A549 (cell line): ENCODE data around the gene ATP6V0C. TPM values are rescaled to one million over a fixed set of nuclear protein-coding genes. Genes with fewer than 3 reads are reported as not detected.

Experiments used
- ATAC-seq, 2 experiments: fragments of 200-7000 bp in 1 of 2; fragments of >200 bp in 1 of 2; cut with Nextera tagmentation in 1 of 2; cut with Tn5 transposase in 1 of 2; 3 replicates each; pipeline versions ENCODE4 v1.8.0 to v1.9.1; 2018 to 2020; ENCODE audit warnings: mild to moderate bottlenecking in 1 of 2, moderate library complexity in 1 of 2
- CTCF ChIA-PET: fragments of 300-600 bp; sonication (Branson Sonifier 250); formaldehyde crosslinking; extraction: SDS; loops from one replicate; lab custom pipeline; 2021; ENCODE audit warnings: antibody characterized with exemption, inconsistent platforms; lab: Yijun Ruan, JAX
- POLR2A ChIA-PET: fragments of 350-600 bp; formaldehyde crosslinking; extraction: SDS; loops from one replicate; lab custom pipeline; 2021; ENCODE audit warnings: antibody characterized with exemption, inconsistent platforms; lab: Yijun Ruan, JAX
- DNase-seq, 2 experiments: peaks; one replicate each; pipeline versions ENCODE4 v3.0.0 to v3.0.0-alpha.2; 2011 to 2016; ENCODE audit warnings: low read depth in 1 of 2, low spot score in 1 of 2
- FAIRE-seq: peaks from 2 replicates; lab custom pipeline; 2011; peaks lifted over from hg19 to GRCh38; lab: Jason Lieb, UNC
- H3K27ac ChIP-seq, 2 experiments: fragments of >200 bp; sonication (Bioruptor Twin); formaldehyde crosslinking; 3 replicates each; pipeline ENCODE4 v1.5.1; 2016 to 2017
- H3K4me1 ChIP-seq: fragments of >200 bp; sonication (Bioruptor Twin); formaldehyde crosslinking; 3 replicates; pipeline ENCODE4 v1.6.1; 2016
- H3K4me2 ChIP-seq: fragments of >200 bp; sonication (Bioruptor Twin); formaldehyde crosslinking; 3 replicates; pipeline ENCODE4 v1.6.1; 2016
- H3K4me3 ChIP-seq: fragments of >200 bp; sonication (Bioruptor Twin); formaldehyde crosslinking; 3 replicates; pipeline ENCODE4 v1.5.1; 2016
- H3K9me3 ChIP-seq: fragments of >200 bp; sonication (Bioruptor Twin); formaldehyde crosslinking; 3 replicates; pipeline ENCODE4 v1.6.1; 2016
- CBX2 ChIP-seq: fragments of 200-600 bp; sonication (generic); IDR thresholded peaks from 2 replicates; pipeline ENCODE4 v1.6.1; 2016; ENCODE audit warnings: low read depth, mild to moderate bottlenecking, borderline replicate concordance
- EHMT2 ChIP-seq: fragments of 200-600 bp; sonication (generic); IDR thresholded peaks from 2 replicates; pipeline ENCODE4 v1.6.1; 2016; ENCODE audit warnings: antibody characterized with exemption, low read depth, mild to moderate bottlenecking, moderate library complexity
- FOSL2 ChIP-seq, 2 experiments: fragments of 450-650 bp in 1 of 2; fragments of >200 bp in 1 of 2; sonication (Bioruptor Twin) in 1 of 2; formaldehyde crosslinking; IDR thresholded peaks; 2 replicates each; pipeline versions ENCODE4 v1.5.0 to v1.6.1; 2016 to 2020; ENCODE audit warnings: mild to moderate bottlenecking in 1 of 2, moderate library complexity in 1 of 2
- GATA3 ChIP-seq: IDR thresholded peaks from 2 replicates; pipeline ENCODE4 v1.6.1; 2012; ENCODE audit warnings: borderline replicate concordance
- HOXB5 ChIP-seq: fragments of 250-450 bp; sonication (Bioruptor Pico); IDR thresholded peaks from 2 replicates; pipeline ENCODE4 v1.5.0; 2020; ENCODE audit warnings: mild to moderate bottlenecking, moderate library complexity
- KDM1A ChIP-seq: fragments of 200-600 bp; sonication (generic); IDR thresholded peaks from 2 replicates; pipeline ENCODE4 v1.6.1; 2016; ENCODE audit warnings: low read depth, mild to moderate bottlenecking
- MYC ChIP-seq: IDR thresholded peaks from 2 replicates; pipeline ENCODE4 v1.6.1; 2012; ENCODE audit warnings: mild to moderate bottlenecking, inconsistent platforms, low read length, improper control_type of control experiment, borderline replicate concordance
- POLR2A ChIP-seq: IDR thresholded peaks from 2 replicates; pipeline ENCODE4 v1.6.1; 2012; ENCODE audit warnings: mild to moderate bottlenecking, low read length
- RAD21 ChIP-seq, 2 experiments: fragments of >200 bp in 1 of 2; sonication (Bioruptor Twin) in 1 of 2; formaldehyde crosslinking in 1 of 2; IDR thresholded peaks in 1 of 2; conservative IDR thresholded peaks in 1 of 2; 2 replicates in 1 of 2; 3 replicates in 1 of 2; pipeline ENCODE4 v1.6.1; 2012 to 2018; ENCODE audit warnings: inconsistent platforms in 1 of 2
- TP53 ChIP-seq: fragments of 250-450 bp; sonication (Bioruptor Pico); IDR thresholded peaks from 2 replicates; pipeline ENCODE4 v1.5.0; 2021; ENCODE audit warnings: mild to moderate bottlenecking, moderate library complexity
- WGBS: methylation state at CpG from one replicate; pipeline ENCODE4 v1.1.6; 2017; ENCODE audit errors: missing lambda C conversion rate; 5-methylcytosine and 5-hydroxymethylcytosine counted together
- polyA plus RNA-seq, 4 experiments: library from polyadenylated mRNA; depleted of rRNA in 3 of 4; stranded (reverse); fragments of >200 nt; fragmentation: RNase III in 1 of 4; extraction: RNeasy Plus Mini Kit Qiagen cat#74134 plus additional on column Dnase treatment in 1 of 4; gene quantifications; 2 replicates in 3 of 4; 3 replicates in 1 of 4; pipeline ENCODE4 v1.2.3, GENCODE V29; 2011 to 2017
- TF ChIP-seq, protein P1 (sequence below): IDR thresholded peaks from 2 replicates; pipeline ENCODE4 v1.6.1; 2012; ENCODE audit warnings: low read depth, borderline replicate concordance
- TF ChIP-seq, protein P2 (sequence below): IDR thresholded peaks from 2 replicates; pipeline ENCODE4 v1.6.1; 2012
- TF ChIP-seq, protein P3 (sequence below): fragments of >200 bp; sonication (Bioruptor Twin); formaldehyde crosslinking; IDR thresholded peaks from 2 replicates; pipeline ENCODE4 v1.6.1; 2016
- TF ChIP-seq, protein P4 (sequence below): IDR thresholded peaks from 2 replicates; pipeline ENCODE4 v1.6.1; 2012
- TF ChIP-seq, protein P5 (sequence below): fragments of 250-450 bp; sonication (Bioruptor Pico); IDR thresholded peaks from 2 replicates; pipeline ENCODE4 v1.5.0; 2021; ENCODE audit warnings: mild to moderate bottlenecking, moderate library complexity, borderline replicate concordance
- TF ChIP-seq, protein P6 (sequence below): fragments of 450-650 bp; IDR thresholded peaks from 2 replicates; pipeline ENCODE4 v1.6.1; 2014; ENCODE audit warnings: antibody characterized with exemption
- TF ChIP-seq, protein P7 (sequence below): fragments of 150-350 bp; IDR thresholded peaks from 2 replicates; pipeline ENCODE4 v1.6.1; 2014; ENCODE audit warnings: low read depth, mild to moderate bottlenecking, low read length
- TF ChIP-seq, protein P8 (sequence below): fragments of >200 bp; sonication (Bioruptor Twin); formaldehyde crosslinking; IDR thresholded peaks from 3 replicates; pipeline ENCODE4 v1.5.1; 2016
- TF ChIP-seq, protein P9 (sequence below): fragments of 200-600 bp; sonication (generic); IDR thresholded peaks from 2 replicates; pipeline ENCODE4 v1.6.1; 2016; ENCODE audit warnings: antibody characterized with exemption, mild to moderate bottlenecking, moderate library complexity

The ATP6V0C gene
- polyA plus RNA-seq, 2 of the 4 experiments (the other 2 are of a cell fraction): 9.4 to 153 TPM

DNA sequence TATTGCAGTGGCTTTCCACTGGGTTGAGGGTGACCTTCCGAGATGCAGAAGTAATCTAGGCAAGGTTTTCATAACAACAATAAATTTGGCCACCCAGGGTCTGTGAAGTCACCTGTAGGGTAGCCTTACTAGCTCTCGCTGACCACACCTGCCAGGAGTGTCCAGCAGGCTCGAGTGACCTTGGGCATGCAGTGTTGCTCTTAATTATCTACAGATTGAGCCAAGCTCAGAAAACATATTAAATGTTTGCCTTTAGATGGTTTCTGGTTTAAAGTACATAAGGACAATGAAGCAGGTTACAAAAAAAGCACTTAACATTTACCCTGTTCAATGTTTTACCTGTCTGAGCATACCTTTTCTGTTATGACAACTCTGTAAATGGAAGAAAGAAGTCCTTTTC lies 37.0 kb upstream of the ATP6V0C start:
- FAIRE-seq: no peak
- H3K27ac ChIP-seq: no peak overlapping the region
- 82% methylated on average over 3 of the region's 3 CpGs for WGBS
- TF ChIP-seq KDM1A (no peak), CBX2 (no peak), POLR2A (no peak), MYC (no peak), TP53 (CRISPR knock-in tag) (no peak), GATA3 (no peak), HOXB5 (CRISPR knock-in tag) (no peak), RAD21 (conservative IDR thresholded peaks at IDR 0.05 in 1 of 2, IDR thresholded peaks at IDR 0.05 in 1 of 2) (no peak), FOSL2 (IDR thresholded peaks at IDR 0.05) (no peak), FOSL2 (CRISPR knock-in tag; IDR thresholded peaks at IDR 0.05) (no peak), EHMT2 (no peak)
- TF ChIP-seq, protein P1, sequence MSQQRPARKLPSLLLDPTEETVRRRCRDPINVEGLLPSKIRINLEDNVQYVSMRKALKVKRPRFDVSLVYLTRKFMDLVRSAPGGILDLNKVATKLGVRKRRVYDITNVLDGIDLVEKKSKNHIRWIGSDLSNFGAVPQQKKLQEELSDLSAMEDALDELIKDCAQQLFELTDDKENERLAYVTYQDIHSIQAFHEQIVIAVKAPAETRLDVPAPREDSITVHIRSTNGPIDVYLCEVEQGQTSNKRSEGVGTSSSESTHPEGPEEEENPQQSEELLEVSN: no peak
- TF ChIP-seq, protein P2, sequence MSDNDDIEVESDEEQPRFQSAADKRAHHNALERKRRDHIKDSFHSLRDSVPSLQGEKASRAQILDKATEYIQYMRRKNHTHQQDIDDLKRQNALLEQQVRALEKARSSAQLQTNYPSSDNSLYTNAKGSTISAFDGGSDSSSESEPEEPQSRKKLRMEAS: no peak
- TF ChIP-seq, protein P3, sequence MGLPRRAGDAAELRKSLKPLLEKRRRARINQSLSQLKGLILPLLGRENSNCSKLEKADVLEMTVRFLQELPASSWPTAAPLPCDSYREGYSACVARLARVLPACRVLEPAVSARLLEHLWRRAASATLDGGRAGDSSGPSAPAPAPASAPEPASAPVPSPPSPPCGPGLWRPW: no peak
- TF ChIP-seq, protein P4, sequence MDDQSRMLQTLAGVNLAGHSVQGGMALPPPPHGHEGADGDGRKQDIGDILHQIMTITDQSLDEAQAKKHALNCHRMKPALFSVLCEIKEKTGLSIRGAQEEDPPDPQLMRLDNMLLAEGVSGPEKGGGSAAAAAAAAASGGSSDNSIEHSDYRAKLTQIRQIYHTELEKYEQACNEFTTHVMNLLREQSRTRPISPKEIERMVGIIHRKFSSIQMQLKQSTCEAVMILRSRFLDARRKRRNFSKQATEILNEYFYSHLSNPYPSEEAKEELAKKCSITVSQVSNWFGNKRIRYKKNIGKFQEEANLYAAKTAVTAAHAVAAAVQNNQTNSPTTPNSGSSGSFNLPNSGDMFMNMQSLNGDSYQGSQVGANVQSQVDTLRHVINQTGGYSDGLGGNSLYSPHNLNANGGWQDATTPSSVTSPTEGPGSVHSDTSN: no peak
- TF ChIP-seq, protein P5, sequence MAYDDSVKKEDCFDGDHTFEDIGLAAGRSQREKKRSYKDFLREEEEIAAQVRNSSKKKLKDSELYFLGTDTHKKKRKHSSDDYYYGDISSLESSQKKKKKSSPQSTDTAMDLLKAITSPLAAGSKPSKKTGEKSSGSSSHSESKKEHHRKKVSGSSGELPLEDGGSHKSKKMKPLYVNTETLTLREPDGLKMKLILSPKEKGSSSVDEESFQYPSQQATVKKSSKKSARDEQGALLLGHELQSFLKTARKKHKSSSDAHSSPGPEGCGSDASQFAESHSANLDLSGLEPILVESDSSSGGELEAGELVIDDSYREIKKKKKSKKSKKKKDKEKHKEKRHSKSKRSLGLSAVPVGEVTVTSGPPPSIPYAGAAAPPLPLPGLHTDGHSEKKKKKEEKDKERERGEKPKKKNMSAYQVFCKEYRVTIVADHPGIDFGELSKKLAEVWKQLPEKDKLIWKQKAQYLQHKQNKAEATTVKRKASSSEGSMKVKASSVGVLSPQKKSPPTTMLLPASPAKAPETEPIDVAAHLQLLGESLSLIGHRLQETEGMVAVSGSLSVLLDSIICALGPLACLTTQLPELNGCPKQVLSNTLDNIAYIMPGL (CRISPR knock-in tag): no peak
- TF ChIP-seq, protein P6, sequence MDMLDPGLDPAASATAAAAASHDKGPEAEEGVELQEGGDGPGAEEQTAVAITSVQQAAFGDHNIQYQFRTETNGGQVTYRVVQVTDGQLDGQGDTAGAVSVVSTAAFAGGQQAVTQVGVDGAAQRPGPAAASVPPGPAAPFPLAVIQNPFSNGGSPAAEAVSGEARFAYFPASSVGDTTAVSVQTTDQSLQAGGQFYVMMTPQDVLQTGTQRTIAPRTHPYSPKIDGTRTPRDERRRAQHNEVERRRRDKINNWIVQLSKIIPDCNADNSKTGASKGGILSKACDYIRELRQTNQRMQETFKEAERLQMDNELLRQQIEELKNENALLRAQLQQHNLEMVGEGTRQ: no peak
- TF ChIP-seq, protein P7, sequence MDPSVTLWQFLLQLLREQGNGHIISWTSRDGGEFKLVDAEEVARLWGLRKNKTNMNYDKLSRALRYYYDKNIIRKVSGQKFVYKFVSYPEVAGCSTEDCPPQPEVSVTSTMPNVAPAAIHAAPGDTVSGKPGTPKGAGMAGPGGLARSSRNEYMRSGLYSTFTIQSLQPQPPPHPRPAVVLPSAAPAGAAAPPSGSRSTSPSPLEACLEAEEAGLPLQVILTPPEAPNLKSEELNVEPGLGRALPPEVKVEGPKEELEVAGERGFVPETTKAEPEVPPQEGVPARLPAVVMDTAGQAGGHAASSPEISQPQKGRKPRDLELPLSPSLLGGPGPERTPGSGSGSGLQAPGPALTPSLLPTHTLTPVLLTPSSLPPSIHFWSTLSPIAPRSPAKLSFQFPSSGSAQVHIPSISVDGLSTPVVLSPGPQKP: no peak
- TF ChIP-seq, protein P8, sequence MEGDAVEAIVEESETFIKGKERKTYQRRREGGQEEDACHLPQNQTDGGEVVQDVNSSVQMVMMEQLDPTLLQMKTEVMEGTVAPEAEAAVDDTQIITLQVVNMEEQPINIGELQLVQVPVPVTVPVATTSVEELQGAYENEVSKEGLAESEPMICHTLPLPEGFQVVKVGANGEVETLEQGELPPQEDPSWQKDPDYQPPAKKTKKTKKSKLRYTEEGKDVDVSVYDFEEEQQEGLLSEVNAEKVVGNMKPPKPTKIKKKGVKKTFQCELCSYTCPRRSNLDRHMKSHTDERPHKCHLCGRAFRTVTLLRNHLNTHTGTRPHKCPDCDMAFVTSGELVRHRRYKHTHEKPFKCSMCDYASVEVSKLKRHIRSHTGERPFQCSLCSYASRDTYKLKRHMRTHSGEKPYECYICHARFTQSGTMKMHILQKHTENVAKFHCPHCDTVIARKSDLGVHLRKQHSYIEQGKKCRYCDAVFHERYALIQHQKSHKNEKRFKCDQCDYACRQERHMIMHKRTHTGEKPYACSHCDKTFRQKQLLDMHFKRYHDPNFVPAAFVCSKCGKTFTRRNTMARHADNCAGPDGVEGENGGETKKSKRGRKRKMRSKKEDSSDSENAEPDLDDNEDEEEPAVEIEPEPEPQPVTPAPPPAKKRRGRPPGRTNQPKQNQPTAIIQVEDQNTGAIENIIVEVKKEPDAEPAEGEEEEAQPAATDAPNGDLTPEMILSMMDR: no peak
- TF ChIP-seq, protein P9, sequence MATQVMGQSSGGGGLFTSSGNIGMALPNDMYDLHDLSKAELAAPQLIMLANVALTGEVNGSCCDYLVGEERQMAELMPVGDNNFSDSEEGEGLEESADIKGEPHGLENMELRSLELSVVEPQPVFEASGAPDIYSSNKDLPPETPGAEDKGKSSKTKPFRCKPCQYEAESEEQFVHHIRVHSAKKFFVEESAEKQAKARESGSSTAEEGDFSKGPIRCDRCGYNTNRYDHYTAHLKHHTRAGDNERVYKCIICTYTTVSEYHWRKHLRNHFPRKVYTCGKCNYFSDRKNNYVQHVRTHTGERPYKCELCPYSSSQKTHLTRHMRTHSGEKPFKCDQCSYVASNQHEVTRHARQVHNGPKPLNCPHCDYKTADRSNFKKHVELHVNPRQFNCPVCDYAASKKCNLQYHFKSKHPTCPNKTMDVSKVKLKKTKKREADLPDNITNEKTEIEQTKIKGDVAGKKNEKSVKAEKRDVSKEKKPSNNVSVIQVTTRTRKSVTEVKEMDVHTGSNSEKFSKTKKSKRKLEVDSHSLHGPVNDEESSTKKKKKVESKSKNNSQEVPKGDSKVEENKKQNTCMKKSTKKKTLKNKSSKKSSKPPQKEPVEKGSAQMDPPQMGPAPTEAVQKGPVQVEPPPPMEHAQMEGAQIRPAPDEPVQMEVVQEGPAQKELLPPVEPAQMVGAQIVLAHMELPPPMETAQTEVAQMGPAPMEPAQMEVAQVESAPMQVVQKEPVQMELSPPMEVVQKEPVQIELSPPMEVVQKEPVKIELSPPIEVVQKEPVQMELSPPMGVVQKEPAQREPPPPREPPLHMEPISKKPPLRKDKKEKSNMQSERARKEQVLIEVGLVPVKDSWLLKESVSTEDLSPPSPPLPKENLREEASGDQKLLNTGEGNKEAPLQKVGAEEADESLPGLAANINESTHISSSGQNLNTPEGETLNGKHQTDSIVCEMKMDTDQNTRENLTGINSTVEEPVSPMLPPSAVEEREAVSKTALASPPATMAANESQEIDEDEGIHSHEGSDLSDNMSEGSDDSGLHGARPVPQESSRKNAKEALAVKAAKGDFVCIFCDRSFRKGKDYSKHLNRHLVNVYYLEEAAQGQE: no peak
- POLR2A ChIA-PET: no interaction called here
- peaks cover 16% of the 10 kb centered on the region for H3K4me1 ChIP-seq
- no peaks in the 10 kb centered on the region for H3K9me3 ChIP-seq
- H3K4me3 ChIP-seq: no peak overlapping the region
- ATAC-seq: no peak
- CTCF ChIA-PET: interaction anchor here (0.6 to 2.6 kb wide), 3 partner anchors 46 to 473 kb away, joined by 3 to 7 read pairs (median 3); no protein-coding TSS in a partner anchor
- no peak overlapping the region for H3K4me2 ChIP-seq
- DNase-seq: no peak
